HG03103 (cell line): ENCODE measurements around the gene SH3GL1.
"Not testable (repeated sequence)": the region's sequence is repeated elsewhere in the genome, so short reads cannot be mapped to it uniquely, and the experiment has no call there.

Experiments used
- ATAC-seq: cut with Tn5 transposase; IDR thresholded peaks from one replicate; pipeline ENCODE4 v1.9.1; 2021; ENCODE audit warnings: low read depth; ENCODE audit not compliant: unreplicated experiment

Gene SH3GL1

DNA sequence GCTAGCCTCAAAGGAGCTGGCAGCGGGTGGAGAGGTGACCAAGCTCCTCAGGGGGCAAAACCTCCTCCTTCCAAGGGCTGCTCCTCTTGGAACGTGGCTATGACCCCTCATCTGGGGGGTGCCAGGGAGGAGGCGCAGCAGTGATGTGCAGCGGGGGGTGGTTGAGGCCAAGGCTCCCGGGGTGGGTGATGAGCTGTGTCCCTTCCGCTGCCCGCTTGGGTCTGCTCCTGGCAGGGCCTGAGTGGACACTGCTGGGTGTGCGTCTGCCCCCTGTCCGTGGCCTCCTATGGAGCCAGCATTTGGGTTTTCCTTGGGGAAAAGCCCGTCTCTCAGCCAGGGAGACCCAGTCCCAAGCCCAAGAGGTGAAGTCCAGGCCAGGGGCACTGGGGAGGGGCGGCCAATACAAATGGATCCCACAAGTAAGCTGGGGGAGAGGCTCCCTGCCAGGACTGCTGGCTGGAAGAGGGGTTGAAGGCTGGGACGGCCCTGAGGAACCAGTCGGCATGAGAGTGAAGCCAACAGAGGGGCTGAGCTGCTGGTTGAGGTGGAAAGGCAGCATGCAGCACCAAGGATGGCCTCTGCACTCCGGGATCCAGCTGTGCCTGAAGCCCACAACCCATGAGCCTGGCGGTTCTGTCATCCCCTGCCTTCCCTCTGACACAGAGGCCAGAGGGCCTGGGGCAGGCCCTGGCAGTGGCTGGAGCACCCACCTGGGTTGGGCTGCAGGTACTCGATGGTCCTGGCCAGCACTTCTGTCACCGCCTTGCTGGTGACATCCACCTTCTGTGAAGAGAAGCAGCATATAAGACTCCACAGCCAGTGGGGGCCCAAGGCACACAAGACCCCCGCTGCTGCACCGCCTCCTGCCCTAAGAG is 34.3 kb downstream of the SH3GL1 start:
- no peak for ATAC-seq

DNA sequence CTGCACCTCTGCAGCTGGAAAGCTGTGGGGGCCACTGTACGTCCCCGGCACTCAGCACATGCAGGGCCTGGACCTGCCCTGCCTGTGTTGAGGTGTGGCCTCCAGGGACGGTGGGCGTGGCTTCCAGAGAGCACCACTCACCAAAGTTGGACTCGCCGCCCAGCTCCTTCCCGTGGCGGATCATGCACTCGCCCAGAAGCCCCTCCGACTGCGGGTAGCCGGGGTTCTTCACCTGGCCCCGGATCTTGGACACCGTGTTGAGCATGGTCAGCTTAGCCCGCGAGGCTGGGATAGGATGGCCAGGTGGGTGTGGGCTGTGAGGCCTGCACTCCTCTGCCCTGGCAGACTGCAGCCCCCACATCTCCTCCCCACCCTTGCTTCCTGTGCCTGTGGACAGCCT is 35.0 kb downstream of the SH3GL1 start:
- no peak for ATAC-seq

DNA sequence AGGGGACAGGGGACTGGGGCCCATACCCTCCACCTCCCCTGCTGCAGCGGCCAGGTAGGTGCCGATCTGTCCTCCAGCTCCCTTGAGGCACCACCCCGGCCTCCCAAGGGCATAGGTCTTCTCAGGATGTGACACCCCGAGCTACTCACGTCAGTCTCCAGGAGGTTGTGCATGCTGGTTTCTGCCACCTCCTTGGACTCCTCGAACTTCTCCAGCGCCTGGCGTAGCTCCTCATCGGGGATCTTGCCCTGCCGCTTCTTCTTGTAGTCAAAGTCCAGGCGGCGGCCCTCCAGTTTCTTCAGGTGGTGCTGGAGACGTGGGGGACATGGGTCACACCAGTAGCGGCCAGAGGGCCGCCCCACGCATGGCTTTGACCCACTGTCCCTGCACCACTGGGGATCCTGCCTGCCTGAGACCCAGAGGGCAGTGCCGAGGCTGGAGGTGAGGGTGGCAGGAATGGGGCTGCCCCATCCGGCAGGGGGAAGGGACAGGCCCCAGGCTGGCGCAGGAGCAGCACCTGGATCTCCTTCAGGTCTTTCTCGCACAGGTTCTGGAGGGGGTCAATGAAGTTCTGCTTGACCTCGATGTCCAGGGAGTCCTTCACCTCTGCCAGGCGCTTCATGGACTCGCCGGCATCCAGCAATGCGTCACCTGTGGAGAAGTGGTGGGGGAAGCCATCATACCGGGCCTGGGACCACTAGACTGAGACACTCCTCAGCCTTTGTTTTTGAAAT is 36.6 kb downstream of the SH3GL1 start:
- ATAC-seq = no peak

DNA sequence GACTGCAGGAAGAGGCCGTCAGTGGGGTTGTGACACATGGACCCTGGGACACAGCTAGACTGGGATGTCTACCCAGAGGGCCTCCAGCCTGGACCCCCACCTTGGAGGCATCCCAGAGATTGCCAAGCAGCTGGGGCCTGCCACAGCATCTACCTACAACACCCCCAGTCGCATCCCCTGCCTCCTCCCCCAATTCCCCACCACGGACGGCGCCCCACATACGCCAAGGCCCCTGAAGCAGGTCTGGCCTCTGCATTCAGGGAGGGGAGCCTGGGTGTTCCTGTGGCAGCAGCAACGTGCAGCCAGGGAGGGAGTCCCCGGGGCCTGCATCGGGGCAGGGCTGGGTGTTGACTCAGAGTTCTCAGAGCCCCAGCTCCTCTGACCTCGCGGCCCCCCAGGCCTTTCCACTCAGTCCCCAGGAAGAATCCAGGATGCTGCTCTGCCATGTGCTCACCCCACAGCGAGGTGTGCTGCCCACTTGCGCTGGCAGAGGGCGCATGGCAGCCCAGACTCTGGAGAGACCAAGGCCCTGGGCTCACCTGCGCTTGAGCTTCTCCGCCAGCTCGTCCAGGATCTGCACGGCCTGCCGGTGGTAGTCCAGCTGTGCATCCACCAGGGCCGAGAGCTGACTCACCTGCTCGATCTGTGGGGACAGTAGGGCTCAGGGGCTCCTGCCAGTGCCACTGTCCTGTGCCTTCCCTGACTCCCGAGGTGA is 37.4 kb downstream of the SH3GL1 start:
- ATAC-seq = no peak

DNA sequence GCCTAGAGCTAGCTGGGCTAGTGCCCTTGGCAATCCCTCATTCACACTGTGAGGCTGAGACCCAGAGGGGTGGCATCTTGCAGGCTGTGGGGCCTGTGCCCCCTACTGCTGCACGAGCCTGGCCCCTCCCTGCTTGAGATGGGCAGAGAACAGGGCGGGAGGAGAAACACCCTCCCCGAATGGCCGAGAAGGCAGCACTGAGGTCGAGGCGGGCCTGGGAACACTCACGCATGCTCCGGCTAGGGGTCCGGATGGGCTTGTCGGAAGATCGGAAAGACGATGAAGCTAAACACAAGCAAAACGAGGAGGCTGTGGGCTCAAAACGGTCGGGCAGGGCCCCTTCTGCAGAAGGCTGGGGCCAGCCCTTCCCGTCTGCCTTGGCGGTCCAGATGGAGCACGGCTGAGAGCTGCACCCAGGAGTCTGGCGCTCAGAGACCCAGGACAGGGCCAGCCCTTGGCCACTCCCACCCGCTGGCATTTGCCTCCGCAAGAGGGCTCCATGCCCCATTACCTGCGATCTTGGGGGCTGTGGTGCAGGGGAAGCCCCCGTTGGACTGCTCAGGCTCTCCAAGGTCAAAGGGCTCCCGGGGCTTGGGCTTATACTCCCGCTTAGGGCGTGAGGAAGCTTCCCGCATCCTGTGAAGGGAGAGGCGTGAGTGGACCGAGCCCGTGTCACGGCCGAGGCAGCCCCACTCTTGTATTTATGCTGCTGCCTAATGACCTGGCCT is 38.1 kb downstream of the SH3GL1 start:
- no peak for ATAC-seq

DNA sequence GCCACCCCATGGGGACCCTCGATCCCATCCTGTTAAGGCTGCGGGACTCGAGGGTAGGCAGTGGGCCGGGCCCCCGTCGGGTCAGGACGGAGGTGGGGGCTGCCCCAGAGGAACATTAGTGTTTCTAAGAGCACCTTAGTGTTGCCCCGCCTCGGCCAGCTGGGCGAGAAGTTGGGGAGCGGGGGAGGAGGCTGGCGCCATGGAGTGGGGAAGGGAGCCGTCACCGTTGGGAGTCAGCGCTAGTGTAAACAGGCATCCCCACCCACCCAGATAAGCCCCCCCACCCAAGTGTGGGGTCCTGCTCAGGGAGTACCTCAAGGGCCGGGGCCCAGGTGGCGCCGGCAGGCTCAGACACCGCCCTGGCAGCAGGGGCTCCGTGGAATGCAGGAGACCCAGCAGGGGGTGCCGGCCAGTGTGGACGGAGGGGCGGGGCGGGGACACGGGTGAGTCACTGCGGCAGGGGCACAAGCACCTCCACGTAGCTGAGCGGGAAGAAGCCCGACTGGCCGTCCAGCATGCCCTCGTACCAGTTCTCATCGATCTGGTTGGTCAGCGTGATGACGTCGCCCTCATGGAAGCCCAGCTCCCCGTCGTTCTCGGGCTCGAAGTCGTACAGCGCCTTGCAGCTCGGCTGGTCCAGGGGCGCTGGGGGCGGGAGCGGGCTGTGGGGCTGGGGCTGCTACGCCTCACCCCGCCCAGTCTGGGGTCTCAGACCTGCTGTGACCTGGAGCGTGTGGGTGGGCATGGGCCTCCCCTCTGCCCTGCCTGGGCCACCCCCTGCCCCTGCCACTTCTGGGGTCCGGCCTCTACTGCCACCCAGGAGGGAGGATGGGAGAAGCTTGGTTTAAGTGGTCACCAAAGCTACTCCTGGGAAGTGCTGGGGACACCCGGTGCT is 38.9 kb downstream of the SH3GL1 start:
- ATAC-seq = no peak

DNA sequence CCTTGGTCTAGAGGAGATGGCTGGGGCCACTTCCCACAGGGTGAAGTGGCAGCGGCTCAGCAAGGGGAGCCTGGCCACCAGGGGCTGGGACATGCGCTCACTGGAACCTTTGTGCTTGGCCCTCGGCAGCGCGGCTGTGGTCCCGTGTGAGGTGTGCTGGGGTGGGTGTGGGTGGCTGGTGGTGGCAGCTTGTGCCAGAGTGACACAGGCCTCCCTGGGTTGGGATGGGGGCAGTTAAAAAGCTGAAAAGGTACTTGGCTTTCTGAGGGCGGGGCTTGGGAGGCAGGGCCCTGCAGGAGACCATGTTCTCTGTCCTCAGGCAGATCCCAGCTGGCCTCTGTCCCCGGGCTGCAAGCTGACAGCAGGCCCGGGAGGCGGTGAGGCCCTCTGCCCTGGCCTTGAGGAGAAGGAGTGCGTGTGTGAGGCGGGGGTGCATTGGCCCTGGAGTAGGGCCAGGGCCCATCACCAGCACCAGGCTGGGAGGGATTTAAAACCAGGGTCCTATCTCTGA is 39.7 kb downstream of the SH3GL1 start:
- no peak for ATAC-seq

DNA sequence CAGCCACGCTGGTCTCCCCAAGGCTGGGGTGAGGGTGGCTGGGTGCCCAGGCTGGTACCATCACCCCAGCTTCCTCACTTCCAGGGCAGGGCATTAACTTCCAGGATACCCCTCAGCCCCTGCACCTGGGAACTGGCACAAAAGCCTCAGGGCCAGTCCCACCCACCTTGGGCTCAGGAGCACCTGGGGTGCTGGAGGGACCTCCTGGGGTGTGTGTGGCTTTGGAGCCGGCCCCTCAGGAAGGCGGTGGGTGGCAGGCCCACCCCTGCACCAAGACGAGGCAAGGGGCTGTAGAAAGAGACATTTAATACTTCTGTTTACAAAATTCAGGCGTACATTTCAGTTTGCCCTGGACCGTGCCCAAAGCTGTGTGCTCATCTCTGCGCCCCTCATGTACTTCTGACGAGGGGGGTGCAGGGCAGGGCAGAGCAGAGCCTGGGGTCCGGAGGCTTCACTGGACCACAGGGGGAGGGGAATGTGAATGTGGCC is 40.2 kb downstream of the SH3GL1 start:
- ATAC-seq = no peak

DNA sequence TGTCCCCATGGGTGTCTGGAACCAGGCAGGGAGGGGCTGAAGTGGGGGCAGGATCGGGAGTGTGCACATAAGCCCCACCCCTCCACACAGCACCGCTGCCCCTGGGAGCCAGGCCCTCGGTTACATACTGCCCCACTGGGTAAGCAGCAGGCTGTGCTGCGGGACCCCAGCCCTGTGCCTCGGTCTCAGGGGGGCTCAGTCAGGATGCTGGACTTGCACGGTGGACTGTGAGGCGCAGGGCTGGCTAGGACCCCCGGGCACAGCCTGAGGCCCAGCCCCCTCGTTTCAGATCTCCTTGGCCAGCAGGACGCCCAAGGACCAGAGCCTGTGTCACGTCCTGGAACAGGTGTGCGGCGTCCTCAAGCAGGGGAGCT is 40.7 kb downstream of the SH3GL1 start:
- no peak for ATAC-seq

DNA sequence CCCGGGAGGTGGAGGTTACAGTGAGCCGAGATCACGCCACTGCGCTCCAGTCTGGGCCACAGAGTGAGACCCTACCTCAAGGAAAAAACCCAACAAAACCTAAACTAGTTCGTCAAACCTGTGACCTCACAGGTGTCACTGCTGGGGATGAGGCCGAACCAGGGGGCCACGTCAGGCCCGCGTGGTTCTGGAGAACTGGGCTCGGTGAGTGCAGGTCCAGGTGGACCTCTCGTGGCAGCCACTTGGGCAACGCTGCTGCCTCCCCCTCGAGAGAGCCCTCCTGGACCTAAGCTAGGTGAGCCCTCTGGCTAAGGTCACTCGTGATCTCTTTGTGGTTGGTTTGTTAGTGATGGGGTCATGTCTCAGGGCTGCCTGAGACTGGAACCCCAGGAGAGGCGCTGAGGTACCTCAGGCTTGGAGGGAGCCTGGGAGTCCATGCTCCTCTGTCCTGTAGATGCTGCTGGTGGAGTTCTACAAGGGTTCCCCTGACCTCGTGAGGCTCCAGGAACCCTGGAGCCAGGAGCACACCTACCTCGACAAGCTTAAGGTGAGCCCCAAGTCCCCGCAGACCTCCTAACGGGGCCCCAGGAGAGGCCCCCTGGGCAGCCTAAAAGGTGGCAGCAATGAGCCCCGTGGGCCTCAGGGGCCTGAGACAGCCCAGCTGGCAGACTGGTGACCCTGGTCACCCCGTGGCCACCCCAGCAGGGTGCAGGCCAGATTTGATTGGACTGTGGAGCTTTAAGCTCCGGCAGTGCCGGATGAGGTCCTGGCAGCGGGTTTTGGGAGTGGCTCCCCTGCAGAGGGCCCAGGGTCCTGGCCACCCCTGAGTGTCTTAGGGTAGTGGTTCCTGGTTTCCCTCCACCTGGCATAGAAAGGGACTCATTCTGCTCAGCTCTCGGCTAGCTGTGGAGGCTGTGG is 41.4 kb downstream of the SH3GL1 start:
- ATAC-seq = no peak

DNA sequence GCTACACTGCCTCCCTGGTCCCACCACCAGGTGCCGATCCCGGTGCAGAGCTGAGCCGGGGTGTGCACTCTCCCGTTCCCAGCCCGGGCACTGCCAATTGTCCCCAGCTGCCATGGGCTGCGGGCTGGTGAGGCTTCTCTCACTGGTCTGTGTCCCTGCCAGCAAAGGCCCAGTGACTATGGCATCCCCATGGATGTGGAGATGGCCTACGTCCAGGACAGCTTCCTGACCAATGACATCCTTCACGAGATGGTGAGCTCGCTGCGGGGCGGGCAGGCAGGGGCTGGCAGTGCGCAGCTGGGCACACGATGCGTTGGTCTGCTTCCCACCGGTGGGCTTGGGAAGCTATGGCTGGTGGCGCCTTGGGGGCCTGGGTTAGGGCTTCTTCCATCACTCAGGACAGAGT is 42.4 kb downstream of the SH3GL1 start:
- ATAC-seq = no peak

DNA sequence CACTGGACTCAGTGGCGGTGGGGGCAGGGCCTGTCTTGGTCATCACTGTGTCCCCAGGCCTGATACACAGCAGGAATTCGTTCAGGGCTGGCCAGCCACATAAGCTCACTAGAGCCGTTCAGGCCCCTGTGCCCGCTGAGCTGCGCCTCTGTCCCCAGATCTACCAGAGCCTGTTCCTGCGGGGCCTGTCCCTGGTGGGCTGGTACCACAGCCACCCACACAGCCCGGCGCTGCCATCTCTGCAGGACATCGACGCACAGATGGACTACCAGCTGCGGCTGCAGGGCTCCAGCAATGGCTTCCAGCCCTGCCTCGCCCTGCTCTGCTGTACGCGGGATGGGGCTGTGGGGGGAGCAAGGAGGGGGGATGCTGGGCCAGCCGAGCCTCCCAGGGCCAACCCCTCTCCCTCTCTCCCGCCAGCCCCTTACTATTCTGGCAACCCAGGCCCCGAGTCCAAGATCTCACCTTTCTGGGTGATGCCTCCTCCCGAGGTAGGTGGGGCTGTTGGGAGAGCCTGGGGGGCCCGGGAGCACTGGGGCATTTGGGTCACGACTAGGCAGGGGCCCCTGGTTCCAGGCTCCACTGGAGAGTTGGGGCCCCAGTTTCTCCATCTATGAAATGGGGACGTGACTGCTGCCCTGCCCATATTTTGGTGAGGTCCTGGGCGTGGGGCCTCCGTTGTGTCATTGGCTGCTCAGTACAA is 43.1 kb downstream of the SH3GL1 start:
- ATAC-seq = no peak

DNA sequence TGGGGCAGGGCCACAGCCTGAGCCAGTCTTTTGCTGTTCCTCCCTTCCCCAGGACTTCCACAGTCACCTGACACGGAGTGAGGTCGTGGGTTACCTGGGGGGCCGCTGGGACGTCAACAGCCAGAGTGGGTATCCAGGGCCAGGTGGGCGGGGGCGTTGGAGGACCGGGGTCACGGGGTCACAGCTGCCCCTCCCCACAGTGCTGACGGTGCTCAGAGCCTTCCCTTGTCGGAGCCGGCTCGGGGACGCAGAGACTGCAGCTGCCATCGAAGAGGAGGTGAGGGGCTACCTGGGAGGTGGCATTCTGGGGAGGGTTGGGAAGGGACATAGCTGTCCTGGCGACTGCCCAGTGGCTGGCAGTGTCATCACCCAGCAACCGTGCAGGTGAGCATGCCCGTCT is 45.5 kb downstream of the SH3GL1 start:
- ATAC-seq = no peak

DNA sequence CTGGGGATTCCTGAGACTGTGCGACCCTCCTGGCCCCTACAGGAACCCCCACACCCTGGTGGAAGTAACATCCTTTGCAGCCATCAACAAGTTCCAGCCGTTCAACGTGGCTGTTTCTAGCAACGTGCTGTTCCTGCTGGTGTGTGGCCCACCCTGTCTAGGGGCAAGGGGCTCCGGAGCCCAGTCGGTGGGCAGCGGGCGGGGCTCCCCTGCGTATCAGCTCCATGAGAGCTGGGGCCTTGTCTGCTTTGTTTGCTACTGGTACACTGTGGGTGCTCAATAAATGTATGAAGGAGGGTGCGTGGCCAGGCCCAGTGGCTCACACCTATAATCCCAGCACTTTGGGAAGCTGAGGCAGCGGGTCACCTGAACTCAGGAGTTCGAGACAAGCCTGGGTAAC is 46.1 kb downstream of the SH3GL1 start:
- no peak for ATAC-seq

DNA sequence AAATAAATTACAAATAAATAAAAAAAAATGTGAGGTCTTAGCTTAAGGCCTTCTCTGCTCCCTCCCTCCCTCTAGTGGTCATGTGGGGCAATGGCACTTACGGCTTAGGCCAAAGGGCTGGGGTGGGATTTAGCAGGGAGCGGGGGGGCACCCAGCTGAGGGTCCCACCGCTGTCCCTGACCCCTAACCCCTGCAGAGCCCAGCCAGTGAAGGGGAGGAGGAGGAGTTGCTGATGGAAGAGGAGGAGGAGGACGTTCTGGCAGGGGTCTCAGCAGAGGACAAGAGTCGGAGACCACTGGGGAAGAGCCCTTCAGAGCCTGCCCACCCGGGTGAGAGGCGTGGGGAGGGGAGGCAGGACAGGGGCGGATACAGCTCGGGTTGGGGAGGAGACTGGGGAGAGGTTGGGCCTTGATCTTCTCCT is 47.6 kb downstream of the SH3GL1 start:
- ATAC-seq = no peak

DNA sequence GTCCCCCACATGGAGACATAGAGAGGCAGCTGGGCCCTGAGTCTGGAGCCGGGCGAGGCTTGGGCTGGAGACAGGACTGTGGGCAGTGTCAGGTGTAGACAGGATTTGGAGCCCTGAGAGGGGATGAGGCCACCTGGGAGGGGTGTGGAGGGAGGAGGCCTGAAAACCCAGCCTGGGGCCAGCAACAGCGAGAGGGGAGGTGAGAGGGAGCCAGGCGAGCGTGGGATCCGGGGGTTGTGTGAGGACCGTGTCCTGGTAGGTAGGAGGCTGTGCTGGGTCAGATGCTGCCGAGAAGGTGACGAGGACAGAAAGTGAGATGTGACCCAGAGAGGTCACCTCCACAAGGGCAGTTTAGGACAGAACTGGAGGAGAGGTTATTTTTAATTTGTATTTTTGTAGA is 49.6 kb downstream of the SH3GL1 start:
- ATAC-seq = no peak

DNA sequence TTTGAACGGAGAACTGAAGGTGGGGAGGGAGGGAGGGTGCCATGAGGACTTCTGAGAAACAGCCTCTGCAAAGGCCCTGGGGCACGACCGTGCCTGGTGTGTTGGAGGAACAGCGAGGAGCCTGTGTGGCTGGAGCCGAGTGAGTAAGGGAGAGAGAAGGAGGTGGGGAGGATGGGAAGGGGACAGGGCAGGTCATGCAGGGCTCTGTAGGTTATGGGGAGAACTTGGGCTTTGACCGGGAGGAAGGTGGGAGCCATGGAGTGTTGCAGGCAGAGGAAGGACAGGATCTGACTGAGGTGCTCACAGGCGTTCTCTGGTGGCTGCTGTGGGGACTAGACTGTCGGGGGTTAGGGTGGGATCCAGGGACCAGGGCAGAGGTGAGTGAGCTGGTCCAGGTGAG is 50.2 kb downstream of the SH3GL1 start:
- no peak for ATAC-seq

DNA sequence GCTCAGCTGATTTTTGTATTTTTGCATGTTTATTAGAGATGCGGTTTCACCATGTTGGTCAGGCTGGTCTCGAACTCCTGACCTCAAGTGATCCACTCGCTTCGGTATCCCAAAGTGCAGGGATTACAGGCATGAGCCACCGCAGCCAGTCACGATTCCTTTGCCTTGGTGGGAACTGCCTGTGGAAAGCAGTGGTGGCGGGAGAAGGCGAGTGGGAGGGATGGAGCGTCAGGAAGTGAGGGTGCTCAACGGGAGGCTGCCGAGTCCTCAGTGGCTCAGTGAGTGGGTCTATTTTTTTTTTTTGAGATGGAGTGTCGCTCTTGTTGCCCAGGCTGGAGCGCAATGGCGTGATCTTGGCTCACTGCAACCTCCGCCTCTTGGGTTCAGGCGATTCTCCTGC is 51.1 kb downstream of the SH3GL1 start:
- not testable (repeated sequence) for ATAC-seq
